NCI-H2107 treated with DMSO at 0.1 percent for 48 hours (cell line): ENCODE measurements around the gene SHISA7.
A peak's percentile ranks its signal among the peaks of the same experiment; 100 is the strongest.

Experiments
- DNase-seq: peaks from one replicate; lab custom pipeline; 2025; ENCODE audit not compliant: unreplicated experiment; lab: John Stamatoyannopoulos, UW

SHISA7 gene

GRCh38 chr19:55464039-55464661 lies 21.1 kb upstream of the SHISA7 start:
- no peak for DNase-seq

- DNase-seq = no peak
Observed at GRCh38 chr19:55463583-55464031, 20.5 kb upstream of the SHISA7 start.

DNA sequence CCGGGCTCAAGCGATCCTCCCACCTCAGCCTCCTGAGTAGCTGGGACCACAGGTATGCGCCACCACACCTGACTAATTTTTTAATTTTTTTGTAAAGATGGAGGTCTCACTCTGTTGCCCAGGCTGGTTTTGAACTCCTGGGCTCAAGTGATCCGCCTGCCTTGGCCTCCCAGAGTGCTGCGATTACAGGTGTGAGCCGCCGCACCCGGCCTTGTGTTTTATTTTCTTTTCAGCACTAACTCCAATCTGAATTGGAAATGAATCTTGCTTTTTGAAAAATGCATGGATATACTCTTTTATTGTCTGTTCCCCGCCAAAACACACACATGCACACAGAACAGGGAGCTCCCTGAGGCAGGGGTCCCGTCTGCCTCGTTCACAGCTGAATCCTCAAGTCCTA lies 19.6 kb upstream of the SHISA7 start:
- DNase-seq = no peak

DNA sequence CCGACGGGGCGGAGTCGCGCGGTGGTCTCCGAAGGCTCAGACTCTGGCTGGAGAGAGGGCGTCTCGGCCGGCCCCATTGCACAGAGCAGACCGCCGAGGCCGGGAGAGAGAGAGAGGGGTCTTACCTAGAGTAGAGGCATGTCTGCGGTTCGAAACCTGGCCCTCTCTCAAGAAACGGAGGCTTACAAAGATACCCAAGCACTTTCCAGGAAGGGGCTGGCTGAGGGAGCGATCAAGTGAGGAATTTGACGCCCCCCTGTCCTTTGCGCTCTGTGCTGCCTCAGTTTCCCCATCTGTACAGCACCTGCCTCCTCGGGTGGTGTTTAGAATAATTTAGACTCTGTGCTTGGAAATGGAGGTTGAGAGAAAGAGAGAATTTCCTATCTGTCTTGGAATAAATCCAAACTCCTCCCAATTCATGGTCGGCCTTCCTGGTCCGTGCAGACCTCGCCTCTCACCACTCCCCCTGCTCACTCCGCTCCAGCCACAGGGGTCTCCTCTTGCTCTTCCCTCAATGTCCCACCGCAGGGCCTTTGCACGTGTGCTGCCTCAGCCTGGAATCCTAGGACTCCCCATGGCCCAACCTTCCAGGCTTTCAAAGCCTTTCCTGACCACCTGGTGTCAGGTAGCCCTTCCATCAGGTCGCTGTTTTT lies 19.0 kb upstream of the SHISA7 start:
- DNase-seq = no peak

DNA sequence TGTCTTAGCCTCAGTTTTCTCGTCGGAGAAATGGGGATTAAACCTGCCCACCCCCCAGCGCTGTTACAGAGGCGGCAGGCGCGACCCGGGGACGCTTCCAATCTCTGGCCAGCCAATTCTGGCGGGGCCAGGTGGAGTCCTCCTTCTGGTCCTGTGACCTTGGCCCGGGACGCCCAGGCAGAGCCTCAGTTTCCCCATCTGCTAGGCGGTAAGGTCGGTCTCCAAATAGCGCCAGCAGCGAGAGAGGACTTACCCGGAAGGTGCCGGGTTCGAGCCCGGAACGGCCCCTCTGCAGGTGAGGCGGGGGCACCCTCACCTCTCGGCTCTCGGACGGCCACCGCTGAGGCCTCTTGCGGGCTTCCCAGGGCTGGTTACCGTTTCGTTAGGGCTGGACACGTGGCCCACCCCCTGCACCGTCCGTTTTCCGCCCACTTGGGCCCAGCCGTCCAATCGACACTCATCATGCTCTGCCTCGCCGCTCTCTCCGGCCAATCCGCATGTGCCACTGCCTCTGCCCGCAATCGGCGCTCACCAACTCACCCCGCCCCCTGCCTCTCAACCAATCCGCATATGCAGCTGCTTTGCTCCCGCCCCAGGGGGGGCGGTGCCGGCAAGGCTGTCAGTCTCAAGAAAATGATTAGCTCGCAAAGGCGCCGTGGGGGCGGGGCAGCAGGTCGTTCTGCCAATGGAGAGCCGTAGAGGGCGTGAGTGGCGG lies 18.3 kb upstream of the SHISA7 start, which contains the start of gene ISOC2:
ISOC2 (minus strand) TSS at position 384 of the 715 bp plus-strand sequence. CDS start 5,156 bp downstream, outside the sequence.
- peak; percentile 97 for DNase-seq

GRCh38 chr19:55460670-55461258 lies 17.7 kb upstream of the SHISA7 start:
- peak; percentile 7 for DNase-seq

- peak; percentile 8 for DNase-seq
Observed at GRCh38 chr19:55459950-55460657, 17.0 kb upstream of the SHISA7 start.

DNA sequence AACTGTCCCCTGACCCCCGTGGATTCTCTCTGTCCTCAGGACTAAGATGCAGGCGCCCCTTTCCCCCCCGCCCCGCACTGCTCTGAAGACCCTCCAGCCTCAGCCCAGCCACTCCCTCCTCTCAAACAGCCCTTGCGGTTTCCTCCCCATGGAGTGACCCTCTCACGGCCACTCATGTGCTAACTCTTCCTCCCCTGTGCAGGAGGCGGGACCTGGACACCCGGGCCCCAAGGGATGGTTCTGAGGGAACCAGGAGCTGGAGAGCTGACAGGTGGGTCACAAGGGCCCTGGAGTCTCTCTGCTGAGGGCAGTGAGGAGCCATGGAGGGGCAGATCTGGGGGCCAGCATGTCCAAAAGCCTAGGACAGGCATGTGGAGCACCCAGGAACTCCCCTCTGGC lies 16.4 kb upstream of the SHISA7 start:
- no peak for DNase-seq

DNA sequence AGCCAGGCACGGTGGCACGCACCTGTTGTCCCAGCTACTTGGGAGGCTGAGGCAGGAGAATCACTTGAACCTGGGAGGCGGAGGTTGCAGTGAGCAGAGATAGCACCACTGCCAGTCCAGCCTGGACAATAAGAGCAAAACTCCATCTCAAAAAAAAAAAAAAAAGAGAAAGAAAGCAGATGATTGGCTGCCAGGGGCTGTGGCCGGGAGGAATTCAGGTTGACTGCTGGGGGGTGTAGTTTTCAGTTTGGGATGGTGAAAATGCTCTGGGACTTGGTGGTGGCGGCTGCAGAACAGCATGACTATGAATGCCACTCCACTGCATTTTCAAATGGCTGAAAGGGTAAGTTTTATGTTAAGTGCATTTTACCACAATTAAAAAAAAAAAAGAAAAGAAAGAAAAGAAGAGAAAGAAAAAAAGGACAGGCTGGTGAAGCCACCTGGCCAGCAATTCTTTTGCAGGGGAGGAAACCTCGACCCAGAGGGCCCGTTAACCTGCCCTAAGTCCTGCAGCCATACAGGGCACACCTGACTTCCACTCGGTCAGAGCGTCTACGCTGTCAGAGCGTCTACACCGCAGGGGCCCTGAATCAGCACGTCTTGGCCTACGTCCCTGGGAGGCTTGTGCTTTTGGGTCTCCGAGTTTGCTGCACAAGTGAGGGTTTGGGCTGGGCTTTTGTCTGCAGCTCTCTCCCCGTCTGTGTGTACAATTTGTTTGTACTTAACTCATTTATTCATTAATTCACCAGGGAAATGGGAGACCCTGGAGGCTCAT lies 14.8 kb upstream of the SHISA7 start:
- no peak for DNase-seq

- DNase-seq = no peak
Observed at GRCh38 chr19:55456347-55456746, 13.2 kb upstream of the SHISA7 start.

GRCh38 chr19:55455576-55456235 lies 12.6 kb upstream of the SHISA7 start:
- DNase-seq = no peak

DNA sequence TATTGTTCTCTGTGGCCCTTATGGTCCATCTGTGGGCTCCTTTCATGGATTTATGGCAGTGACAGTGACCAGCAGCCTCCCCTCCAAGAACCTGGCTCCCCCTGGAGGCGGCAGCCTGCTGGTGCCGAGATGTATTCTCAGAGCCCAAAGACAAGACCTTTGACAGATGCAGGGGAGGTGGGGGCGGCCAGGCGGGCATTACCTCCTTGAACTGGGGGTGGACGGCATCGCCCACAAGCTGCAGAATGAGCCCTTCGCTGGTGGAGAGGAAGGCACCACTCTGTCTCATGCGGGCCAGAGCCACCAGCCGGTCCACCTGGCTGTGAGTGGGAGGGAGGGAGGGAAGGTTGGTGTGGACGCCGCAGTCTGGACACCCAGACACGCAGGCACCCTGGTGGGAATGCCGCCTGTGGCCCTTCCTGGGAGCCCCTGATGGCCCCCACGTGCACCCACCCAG lies 11.7 kb upstream of the SHISA7 start:
- DNase-seq = no peak

GRCh38 chr19:55453511-55454260 lies 10.6 kb upstream of the SHISA7 start:
- no peak for DNase-seq

DNA sequence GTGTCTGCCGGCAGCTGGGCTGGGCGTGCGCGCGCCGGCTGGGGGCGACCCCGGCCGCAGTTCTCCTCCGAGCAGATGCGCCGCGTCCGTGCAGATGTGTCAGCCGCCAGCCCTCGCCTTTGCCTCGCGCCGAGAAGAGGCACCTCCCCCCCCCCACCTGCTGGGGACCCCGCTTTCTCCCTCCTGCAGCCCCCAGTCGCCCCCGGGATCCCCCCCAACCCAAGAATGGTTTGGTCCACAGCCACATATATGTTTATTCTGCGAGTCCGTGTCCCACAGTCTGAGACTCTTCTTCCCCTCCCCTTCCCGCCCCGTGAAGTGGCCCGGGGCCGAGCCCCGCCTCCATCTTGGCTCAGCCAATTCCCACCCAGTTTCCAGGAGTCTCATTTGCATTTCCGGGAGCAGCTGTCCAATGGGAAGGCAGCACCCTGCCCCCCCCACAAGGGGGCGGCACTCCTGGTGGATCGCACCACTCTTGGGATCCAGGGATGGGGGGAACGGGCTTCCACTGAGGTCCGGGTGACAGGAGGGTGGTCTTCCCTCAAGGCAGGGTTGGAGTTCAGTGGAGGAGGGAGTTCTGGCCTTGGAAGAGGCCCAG lies 9.7 kb upstream of the SHISA7 start:
- DNase-seq = no peak

- no peak for DNase-seq
Observed at GRCh38 chr19:55451965-55452748, 9.1 kb upstream of the SHISA7 start.

GRCh38 chr19:55451163-55451964 lies 8.3 kb upstream of the SHISA7 start:
- DNase-seq = no peak

GRCh38 chr19:55449469-55449868 lies 6.4 kb upstream of the SHISA7 start:
- DNase-seq = no peak
